ENCODE data around the gene FAM98C.

Gene FAM98C

GRCh38 chr19:38437917-38438316 lies 35.0 kb downstream of the FAM98C start:
- TF ChIP-seq CTCF (IDR thresholded peaks at IDR 0.05; ENCODE audit: poor library complexity, severe bottlenecking), result no peak
- no peak for ATAC-seq (ENCODE audit: low read depth)
- no peaks in the 10 kb centered on the region for H3K36me3 ChIP-seq (ENCODE audit: low read depth)
- peaks cover 5% of the 10 kb centered on the region for H3K27me3 ChIP-seq (ENCODE audit: insufficient read depth, poor library complexity, severe bottlenecking)
- no peak overlapping the region for H3K4me3 ChIP-seq (ENCODE audit: severe bottlenecking)
- H3K9me3 ChIP-seq (ENCODE audit: severe bottlenecking), result no peaks in the 10 kb centered on the region
- no peaks in the 10 kb centered on the region for H3K4me1 ChIP-seq (ENCODE audit: insufficient read depth, poor library complexity, severe bottlenecking)
- DNase-seq (ENCODE audit: low spot score), result no peak
- H3K27ac ChIP-seq (ENCODE audit: poor library complexity, severe bottlenecking), result no peak overlapping the region

- no peak for DNase-seq (ENCODE audit: low spot score)
- H3K4me1 ChIP-seq (ENCODE audit: insufficient read depth, poor library complexity, severe bottlenecking), result no peaks in the 10 kb centered on the region
- no peaks in the 10 kb centered on the region for H3K27me3 ChIP-seq (ENCODE audit: insufficient read depth, poor library complexity, severe bottlenecking)
- no peaks in the 10 kb centered on the region for H3K9me3 ChIP-seq (ENCODE audit: severe bottlenecking)
- H3K36me3 ChIP-seq (ENCODE audit: low read depth), result no peaks in the 10 kb centered on the region
- H3K4me3 ChIP-seq (ENCODE audit: severe bottlenecking), result no peak overlapping the region
- ATAC-seq (ENCODE audit: low read depth), result no peak
- TF ChIP-seq CTCF (IDR thresholded peaks at IDR 0.05; ENCODE audit: poor library complexity, severe bottlenecking), result no peak
- no peak overlapping the region for H3K27ac ChIP-seq (ENCODE audit: poor library complexity, severe bottlenecking)
Measured at GRCh38 chr19:38440592-38440991, 37.7 kb downstream of the FAM98C start.

- no peak overlapping the region for H3K27ac ChIP-seq (ENCODE audit: poor library complexity, severe bottlenecking)
- no peaks in the 10 kb centered on the region for H3K27me3 ChIP-seq (ENCODE audit: insufficient read depth, poor library complexity, severe bottlenecking)
- H3K36me3 ChIP-seq (ENCODE audit: low read depth), result no peaks in the 10 kb centered on the region
- no peak overlapping the region for H3K4me3 ChIP-seq (ENCODE audit: severe bottlenecking)
- no peak for TF ChIP-seq CTCF (IDR thresholded peaks at IDR 0.05; ENCODE audit: poor library complexity, severe bottlenecking)
- H3K9me3 ChIP-seq (ENCODE audit: severe bottlenecking), result no peaks in the 10 kb centered on the region
- ATAC-seq (ENCODE audit: low read depth) (peak; percentile 38; the same call in 1 of the 3 replicates), DNase-seq (ENCODE audit: low spot score) (no peak)
- no peaks in the 10 kb centered on the region for H3K4me1 ChIP-seq (ENCODE audit: insufficient read depth, poor library complexity, severe bottlenecking)
Measured at GRCh38 chr19:38441657-38442348, 38.9 kb downstream of the FAM98C start.

- TF ChIP-seq CTCF (IDR thresholded peaks at IDR 0.05; ENCODE audit: poor library complexity, severe bottlenecking), result no peak
Measured at GRCh38 chr19:38442736-38443135, 39.8 kb downstream of the FAM98C start.

GRCh38 chr19:38443458-38443999 lies 40.6 kb downstream of the FAM98C start:
- DNase-seq (ENCODE audit: low spot score) (no peak), ATAC-seq (ENCODE audit: low read depth) (no peak)
- no peak overlapping the region for H3K4me3 ChIP-seq (ENCODE audit: severe bottlenecking)
- no peaks in the 10 kb centered on the region for H3K36me3 ChIP-seq (ENCODE audit: low read depth)
- H3K27ac ChIP-seq (ENCODE audit: poor library complexity, severe bottlenecking), result no peak overlapping the region
- no peak for TF ChIP-seq CTCF (IDR thresholded peaks at IDR 0.05; ENCODE audit: poor library complexity, severe bottlenecking)
- H3K27me3 ChIP-seq (ENCODE audit: insufficient read depth, poor library complexity, severe bottlenecking), result no peaks in the 10 kb centered on the region
- H3K4me1 ChIP-seq (ENCODE audit: insufficient read depth, poor library complexity, severe bottlenecking), result no peaks in the 10 kb centered on the region
- H3K9me3 ChIP-seq (ENCODE audit: severe bottlenecking), result no peaks in the 10 kb centered on the region

More at GRCh38 chr19:38442736-38443135, 39.8 kb downstream of the FAM98C start:
- no peaks in the 10 kb centered on the region for H3K36me3 ChIP-seq (ENCODE audit: low read depth)
- H3K4me1 ChIP-seq (ENCODE audit: insufficient read depth, poor library complexity, severe bottlenecking), result no peaks in the 10 kb centered on the region
- no peak overlapping the region for H3K4me3 ChIP-seq (ENCODE audit: severe bottlenecking)
- H3K27ac ChIP-seq (ENCODE audit: poor library complexity, severe bottlenecking), result no peak overlapping the region
- no peak for ATAC-seq (ENCODE audit: low read depth)
- DNase-seq (ENCODE audit: low spot score), result no peak
- no peaks in the 10 kb centered on the region for H3K27me3 ChIP-seq (ENCODE audit: insufficient read depth, poor library complexity, severe bottlenecking)
- no peaks in the 10 kb centered on the region for H3K9me3 ChIP-seq (ENCODE audit: severe bottlenecking)
